WERI-Rb-1 (cell line): Measurements from ENCODE around the gene DLX1.

ENCODE experiments used
- DNase-seq: peaks from one replicate; pipeline ENCODE4 v3.0.0-alpha.2; 2020
- H3K27ac ChIP-seq: fragments of 250-450 bp; sonication (Bioruptor Pico); 2 replicates; pipeline ENCODE4 v1.5.1; 2020; ENCODE audit warnings: mild to moderate bottlenecking, moderate library complexity
- H3K27me3 ChIP-seq: fragments of 250-450 bp; sonication (Bioruptor Pico); 2 replicates; pipeline ENCODE4 v1.5.1; 2021; ENCODE audit warnings: mild to moderate bottlenecking, low read depth, moderate library complexity; ENCODE audit not compliant: insufficient read depth, severe bottlenecking
- H3K36me3 ChIP-seq: fragments of 250-450 bp; sonication (Bioruptor Pico); 2 replicates; pipeline ENCODE4 v1.5.1; 2020; ENCODE audit warnings: mild to moderate bottlenecking, moderate library complexity
- H3K4me3 ChIP-seq: 2 replicates; pipeline ENCODE4 v1.5.1; 2011; ENCODE audit warnings: low read depth, mild to moderate bottlenecking, control low read depth, low read length
- H3K9me3 ChIP-seq: fragments of 250-450 bp; sonication (Bioruptor Pico); 2 replicates; pipeline ENCODE4 v1.5.1; 2021; ENCODE audit warnings: mild to moderate bottlenecking, moderate library complexity; ENCODE audit not compliant: severe bottlenecking
- TF ChIP-seq, protein P1 (sequence below): IDR thresholded peaks from 2 replicates; pipeline ENCODE4 v1.5.1; 2011; ENCODE audit warnings: low read depth, mild to moderate bottlenecking, control low read depth, inconsistent platforms, low read length

The DLX1 gene

DNA sequence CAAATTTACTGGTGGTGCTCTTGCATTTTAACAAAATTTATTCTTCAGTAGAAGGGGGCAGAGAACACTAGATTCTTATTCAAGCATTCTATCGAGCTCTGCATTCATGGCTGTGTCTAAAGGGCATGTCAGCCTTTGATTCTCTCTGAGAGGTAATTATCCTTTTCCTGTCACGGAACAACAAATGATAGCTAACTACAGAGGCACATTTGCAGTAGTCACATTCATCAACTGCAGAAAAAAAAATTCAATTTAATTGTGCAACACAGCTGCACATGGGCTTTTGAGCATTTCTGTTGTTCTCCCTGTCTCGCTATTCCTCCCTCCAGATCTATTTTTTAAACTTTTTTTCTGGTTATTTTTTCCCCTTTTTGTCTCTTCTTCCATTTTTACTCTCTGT is 13.0 kb upstream of the DLX1 start:
- no peak overlapping the region for H3K4me3 ChIP-seq
- TF ChIP-seq, protein P1, sequence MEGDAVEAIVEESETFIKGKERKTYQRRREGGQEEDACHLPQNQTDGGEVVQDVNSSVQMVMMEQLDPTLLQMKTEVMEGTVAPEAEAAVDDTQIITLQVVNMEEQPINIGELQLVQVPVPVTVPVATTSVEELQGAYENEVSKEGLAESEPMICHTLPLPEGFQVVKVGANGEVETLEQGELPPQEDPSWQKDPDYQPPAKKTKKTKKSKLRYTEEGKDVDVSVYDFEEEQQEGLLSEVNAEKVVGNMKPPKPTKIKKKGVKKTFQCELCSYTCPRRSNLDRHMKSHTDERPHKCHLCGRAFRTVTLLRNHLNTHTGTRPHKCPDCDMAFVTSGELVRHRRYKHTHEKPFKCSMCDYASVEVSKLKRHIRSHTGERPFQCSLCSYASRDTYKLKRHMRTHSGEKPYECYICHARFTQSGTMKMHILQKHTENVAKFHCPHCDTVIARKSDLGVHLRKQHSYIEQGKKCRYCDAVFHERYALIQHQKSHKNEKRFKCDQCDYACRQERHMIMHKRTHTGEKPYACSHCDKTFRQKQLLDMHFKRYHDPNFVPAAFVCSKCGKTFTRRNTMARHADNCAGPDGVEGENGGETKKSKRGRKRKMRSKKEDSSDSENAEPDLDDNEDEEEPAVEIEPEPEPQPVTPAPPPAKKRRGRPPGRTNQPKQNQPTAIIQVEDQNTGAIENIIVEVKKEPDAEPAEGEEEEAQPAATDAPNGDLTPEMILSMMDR = no peak
- H3K27ac ChIP-seq = no peak overlapping the region
- no peaks in the 10 kb centered on the region for H3K36me3 ChIP-seq
- no peak for DNase-seq
- H3K27me3 ChIP-seq = no peaks in the 10 kb centered on the region
- H3K9me3 ChIP-seq = no peaks in the 10 kb centered on the region

DNA sequence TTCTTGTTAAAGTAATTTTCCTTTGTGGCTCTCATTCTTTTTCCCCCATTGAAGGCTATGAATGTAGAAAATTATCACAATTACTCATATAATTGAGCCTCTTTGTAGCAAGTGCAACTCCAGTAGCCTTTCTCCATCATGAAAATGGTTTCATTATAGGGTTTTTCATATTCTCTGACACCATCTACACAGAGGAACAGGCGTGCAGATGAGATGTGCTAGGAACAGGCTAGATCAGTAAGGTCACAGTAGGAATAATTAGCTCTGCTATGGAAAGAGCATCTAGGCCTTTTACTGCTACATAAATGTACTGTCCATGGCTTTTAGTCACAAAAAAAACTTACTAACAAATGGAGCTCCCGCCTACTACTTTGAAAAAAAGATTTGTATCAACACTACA is 12.6 kb upstream of the DLX1 start:
- H3K27me3 ChIP-seq = no peaks in the 10 kb centered on the region
- H3K36me3 ChIP-seq = no peaks in the 10 kb centered on the region
- H3K4me3 ChIP-seq = no peak overlapping the region
- TF ChIP-seq, protein P1 = no peak
- DNase-seq = no peak
- H3K27ac ChIP-seq = no peak overlapping the region
- H3K9me3 ChIP-seq = no peaks in the 10 kb centered on the region

DNA sequence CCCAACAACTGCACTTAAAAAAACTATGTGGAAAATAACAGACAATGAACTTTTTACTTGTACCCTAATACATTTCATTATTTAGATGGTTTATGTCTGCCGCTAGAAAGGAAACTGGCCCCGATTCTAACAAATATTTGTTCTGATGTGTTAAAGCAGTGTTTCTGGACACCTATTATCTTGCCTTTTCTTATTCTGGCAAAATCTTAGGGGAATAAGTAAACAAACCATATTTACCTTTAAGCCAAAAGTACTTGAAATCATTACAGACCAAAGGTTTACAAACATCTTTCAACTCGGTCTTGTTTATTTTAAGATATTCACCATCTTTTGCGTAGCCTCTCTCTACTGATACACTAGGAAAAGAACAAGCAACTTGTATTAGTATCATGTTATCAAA is 11.8 kb upstream of the DLX1 start:
- H3K27me3 ChIP-seq = no peaks in the 10 kb centered on the region
- no peak for DNase-seq
- no peaks in the 10 kb centered on the region for H3K9me3 ChIP-seq
- no peaks in the 10 kb centered on the region for H3K36me3 ChIP-seq
- TF ChIP-seq, protein P1 = no peak
- H3K4me3 ChIP-seq = no peak overlapping the region
- H3K27ac ChIP-seq = no peak overlapping the region

DNA sequence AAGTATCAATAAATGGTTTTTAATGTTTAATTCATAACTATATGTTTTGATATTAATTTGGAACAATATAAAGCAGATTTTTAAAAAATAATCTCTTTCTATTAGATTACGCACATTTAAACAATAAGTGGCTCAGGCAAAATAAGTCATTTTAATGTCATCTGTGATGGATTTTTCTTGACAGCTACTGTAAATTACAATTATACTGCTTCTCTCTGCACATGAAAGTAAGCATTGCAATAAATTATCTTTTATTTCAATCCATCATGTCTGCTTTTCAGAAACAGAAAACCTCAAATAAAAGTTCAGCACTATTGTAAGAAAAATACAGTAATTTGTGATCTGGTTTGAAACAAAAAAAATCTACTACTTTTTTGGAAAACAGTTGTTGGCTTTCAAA is 11.1 kb upstream of the DLX1 start:
- TF ChIP-seq, protein P1 = no peak
- Histone ChIP-seq H3K4me3 (no peak overlapping the region), H3K9me3 (no peaks in the 10 kb centered on the region), H3K27me3 (no peaks in the 10 kb centered on the region), H3K36me3 (no peaks in the 10 kb centered on the region), H3K27ac (no peak overlapping the region)
- DNase-seq = no peak

DNA sequence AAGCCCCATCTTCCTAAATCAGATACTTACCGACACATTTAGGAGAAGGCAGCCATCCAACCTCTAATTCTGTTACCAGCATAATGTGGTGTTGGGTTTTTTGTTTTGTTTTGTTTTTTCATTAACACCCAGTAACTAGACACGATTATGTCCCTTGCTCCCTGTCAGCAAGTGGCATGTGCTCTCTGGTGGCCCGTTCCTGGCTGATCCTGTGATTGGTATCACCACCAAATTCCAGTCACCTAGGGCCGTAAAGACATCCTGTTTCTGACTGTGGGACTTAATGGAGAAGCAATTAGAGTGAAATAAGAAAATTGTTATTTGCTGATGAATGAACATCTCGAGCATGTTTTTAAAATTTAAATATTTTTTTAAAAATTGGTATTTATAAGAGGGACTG is 5.9 kb upstream of the DLX1 start:
- Histone ChIP-seq H3K36me3 (no peaks in the 10 kb centered on the region), H3K9me3 (no peaks in the 10 kb centered on the region), H3K27ac (no peak overlapping the region), H3K27me3 (peaks cover 19% of the 10 kb centered on the region), H3K4me3 (no peak overlapping the region)
- TF ChIP-seq, protein P1 = no peak
- DNase-seq = no peak

DNA sequence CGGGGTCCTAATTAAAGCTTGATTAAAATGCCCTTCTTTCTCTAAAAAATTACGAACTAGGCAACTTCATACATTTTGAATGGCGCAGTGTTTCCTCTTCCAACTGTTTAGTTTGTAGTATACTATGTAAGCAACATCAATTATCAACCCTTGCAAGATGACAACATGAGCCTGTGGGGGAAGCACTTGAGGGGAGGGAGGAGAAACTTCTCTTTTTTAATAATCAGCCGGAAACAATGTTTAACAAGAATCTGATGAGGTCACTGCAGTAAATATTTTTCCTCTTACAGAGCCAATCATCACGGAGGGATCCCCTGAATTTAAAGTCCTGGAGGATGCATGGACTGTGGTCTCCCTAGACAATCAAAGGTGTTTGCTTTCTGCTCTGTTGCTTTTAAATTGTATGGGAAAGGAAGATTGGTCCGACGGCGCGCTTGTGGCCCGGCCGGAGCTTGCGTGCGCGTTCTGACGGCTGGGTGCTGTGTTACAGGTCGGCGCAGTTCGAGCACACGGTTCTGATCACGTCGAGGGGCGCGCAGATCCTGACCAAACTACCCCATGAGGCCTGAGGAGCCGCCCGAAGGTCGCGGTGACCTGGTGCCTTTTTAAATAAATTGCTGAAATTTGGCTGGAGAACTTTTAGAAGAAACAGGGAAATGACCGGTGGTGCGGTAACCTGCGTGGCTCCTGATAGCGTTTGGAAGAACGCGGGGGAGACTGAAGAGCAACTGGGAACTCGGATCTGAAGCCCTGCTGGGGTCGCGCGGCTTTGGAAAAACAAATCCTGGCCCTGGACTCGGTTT is 5.3 kb upstream of the DLX1 start:
- Histone ChIP-seq H3K9me3 (no peaks in the 10 kb centered on the region), H3K36me3 (no peaks in the 10 kb centered on the region), H3K4me3 (no peak overlapping the region), H3K27ac (no peak overlapping the region), H3K27me3 (peaks cover 22% of the 10 kb centered on the region)
- TF ChIP-seq, protein P1 = no peak
- DNase-seq = no peak
